ENCODE measurements around the gene CRCP. TPM values are rescaled to one million over a fixed set of nuclear protein-coding genes. Genes with fewer than 3 reads are reported as not detected.
"Not testable (repeated sequence)": the region's sequence is repeated elsewhere in the genome, so short reads cannot be mapped to it uniquely, and the experiment has no call there.

The CRCP gene
- total and polyA plus RNA-seq, 7 donors: 18.6 to 48.5 (median 25.7) TPM

- Histone ChIP-seq H3K27me3 (no peaks in the 10 kb centered on the region), H3K4me3 (no peak overlapping the region), H3K27ac (no peak overlapping the region), H3K9me3 (no peaks in the 10 kb centered on the region), H3K36me3 (no peaks in the 10 kb centered on the region), H3K4me1 (peaks cover 0 to 5% (median 4%) of the 10 kb centered on the region in 4 donors)
- no peak for DNase-seq
- TF ChIP-seq, protein P1, sequence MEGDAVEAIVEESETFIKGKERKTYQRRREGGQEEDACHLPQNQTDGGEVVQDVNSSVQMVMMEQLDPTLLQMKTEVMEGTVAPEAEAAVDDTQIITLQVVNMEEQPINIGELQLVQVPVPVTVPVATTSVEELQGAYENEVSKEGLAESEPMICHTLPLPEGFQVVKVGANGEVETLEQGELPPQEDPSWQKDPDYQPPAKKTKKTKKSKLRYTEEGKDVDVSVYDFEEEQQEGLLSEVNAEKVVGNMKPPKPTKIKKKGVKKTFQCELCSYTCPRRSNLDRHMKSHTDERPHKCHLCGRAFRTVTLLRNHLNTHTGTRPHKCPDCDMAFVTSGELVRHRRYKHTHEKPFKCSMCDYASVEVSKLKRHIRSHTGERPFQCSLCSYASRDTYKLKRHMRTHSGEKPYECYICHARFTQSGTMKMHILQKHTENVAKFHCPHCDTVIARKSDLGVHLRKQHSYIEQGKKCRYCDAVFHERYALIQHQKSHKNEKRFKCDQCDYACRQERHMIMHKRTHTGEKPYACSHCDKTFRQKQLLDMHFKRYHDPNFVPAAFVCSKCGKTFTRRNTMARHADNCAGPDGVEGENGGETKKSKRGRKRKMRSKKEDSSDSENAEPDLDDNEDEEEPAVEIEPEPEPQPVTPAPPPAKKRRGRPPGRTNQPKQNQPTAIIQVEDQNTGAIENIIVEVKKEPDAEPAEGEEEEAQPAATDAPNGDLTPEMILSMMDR (IDR thresholded peaks at IDR 0.05): no peak
- TF ChIP-seq POLR2AphosphoS5 (IDR thresholded peaks at IDR 0.05) (no peak), POLR2A (IDR thresholded peaks at IDR 0.05) (no peak), EP300 (IDR thresholded peaks at IDR 0.05) (no peak)
- WGBS, 2 donors: 93 to 94% methylated on average over 5 of the region's 5 CpGs
- intact Hi-C loops (cut with DNase I): no loop called here
These were observed 9.3 kb upstream of the CRCP start for GRCh38 chr7:66105263-66105748.

GRCh38 chr7:66108410-66108809, 6.2 kb upstream of the CRCP start:
- WGBS, 2 donors: 85 to 95% methylated on average over 5 of the region's 5 CpGs
- H3K4me3 ChIP-seq; H3K36me3 ChIP-seq; intact Hi-C loops (cut with DNase I); H3K4me1 ChIP-seq; DNase-seq; H3K9me3 ChIP-seq; H3K27me3 ChIP-seq; H3K27ac ChIP-seq: not testable (repeated sequence)

GRCh38 chr7:66110856-66111255, 3.8 kb upstream of the CRCP start:
- 79 to 89% methylated on average over 9 of the region's 9 CpGs for WGBS, 2 donors
- Histone ChIP-seq H3K27me3 (no peaks in the 10 kb centered on the region), H3K4me3 (no peak overlapping the region), H3K36me3 (no peaks in the 10 kb centered on the region), H3K9me3 (no peaks in the 10 kb centered on the region), H3K27ac (no peak overlapping the region), H3K4me1 (peaks cover 0 to 14% (median 10%) of the 10 kb centered on the region in 4 donors)
- intact Hi-C loops (cut with DNase I): no loop called here
- no peak for DNase-seq
- TF ChIP-seq POLR2A (IDR thresholded peaks at IDR 0.05): no peak
- TF ChIP-seq, protein P1 (IDR thresholded peaks at IDR 0.05): no peak
- TF ChIP-seq POLR2AphosphoS5 (IDR thresholded peaks at IDR 0.05): no peak
- TF ChIP-seq EP300 (IDR thresholded peaks at IDR 0.05): no peak

- H3K36me3 ChIP-seq; DNase-seq; H3K9me3 ChIP-seq; H3K27ac ChIP-seq; intact Hi-C loops (cut with DNase I); H3K4me3 ChIP-seq; H3K27me3 ChIP-seq: not testable (repeated sequence)
- H3K4me1 ChIP-seq: peaks cover 0 to 46% (median 29%) of the 10 kb centered on the region in 4 donors
- 90 to 91% methylated on average over 12 of the region's 12 CpGs for WGBS, 2 donors
These were observed 2.2 kb downstream of the CRCP start for GRCh38 chr7:66116680-66117420.

DNA sequence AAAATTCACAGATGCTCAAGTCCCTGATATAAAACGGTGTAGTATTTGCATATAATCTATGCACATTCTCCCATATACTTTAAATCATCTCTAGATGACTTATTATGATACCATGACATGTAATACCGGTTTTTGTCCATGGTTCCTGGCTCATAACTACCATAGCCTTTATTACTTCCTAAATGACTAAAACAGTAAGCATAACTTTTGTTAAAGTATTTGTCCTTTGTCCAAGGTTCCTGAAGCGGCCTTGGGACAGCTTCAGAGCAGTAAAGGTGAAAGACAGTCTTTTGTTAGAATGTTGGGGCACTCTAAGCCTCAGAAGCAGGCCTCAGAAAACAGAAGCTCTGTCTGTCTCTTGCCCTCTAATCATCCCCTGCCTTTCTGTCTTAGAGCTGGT, 4.0 kb downstream of the CRCP start:
- Histone ChIP-seq H3K27ac (no peak overlapping the region), H3K4me1 (peaks cover 0 to 46% (median 29%) of the 10 kb centered on the region in 4 donors), H3K27me3 (no peaks in the 10 kb centered on the region), H3K36me3 (peaks cover 0 to 6% (median 0%) of the 10 kb centered on the region in 4 donors), H3K9me3 (no peaks in the 10 kb centered on the region), H3K4me3 (no peak overlapping the region)
- TF ChIP-seq POLR2A (IDR thresholded peaks at IDR 0.05): no peak
- TF ChIP-seq, protein P1 (IDR thresholded peaks at IDR 0.05): no peak
- TF ChIP-seq EP300 (IDR thresholded peaks at IDR 0.05): no peak
- no peak for TF ChIP-seq POLR2AphosphoS5 (IDR thresholded peaks at IDR 0.05)
- intact Hi-C loops (cut with DNase I): no loop called here
- DNase-seq: no peak
- 19 to 55% methylated on average over 3 of the region's 3 CpGs for whole genome bisulfite sequencing, 2 donors

Measured in sigmoid colon (tissue), 7 donors.